Fibroblast of the conjunctiva (primary cell): Measurements from ENCODE around the gene SIGLEC11.

Experiments
- DNase-seq: peaks from one replicate; pipeline ENCODE4 v3.0.0-alpha.2; 2010; ENCODE audit warnings: low read depth

The SIGLEC11 gene

GRCh38 chr19:49906879-49907564, 54.0 kb downstream of the SIGLEC11 start:
- no peak for DNase-seq

GRCh38 chr19:49904136-49904535, 56.8 kb downstream of the SIGLEC11 start:
- DNase-seq: no peak
